HG02678 (cell line): ENCODE measurements around the gene GNB1L.

Experiments
- ATAC-seq: cut with Tn5 transposase; IDR thresholded peaks from one replicate; pipeline ENCODE4 v1.9.1; 2021; ENCODE audit warnings: mild to moderate bottlenecking, moderate library complexity; ENCODE audit not compliant: unreplicated experiment

GNB1L gene

GRCh38 chr22:19765477-19766239, 89.0 kb downstream of the GNB1L start:
- no peak for ATAC-seq

DNA sequence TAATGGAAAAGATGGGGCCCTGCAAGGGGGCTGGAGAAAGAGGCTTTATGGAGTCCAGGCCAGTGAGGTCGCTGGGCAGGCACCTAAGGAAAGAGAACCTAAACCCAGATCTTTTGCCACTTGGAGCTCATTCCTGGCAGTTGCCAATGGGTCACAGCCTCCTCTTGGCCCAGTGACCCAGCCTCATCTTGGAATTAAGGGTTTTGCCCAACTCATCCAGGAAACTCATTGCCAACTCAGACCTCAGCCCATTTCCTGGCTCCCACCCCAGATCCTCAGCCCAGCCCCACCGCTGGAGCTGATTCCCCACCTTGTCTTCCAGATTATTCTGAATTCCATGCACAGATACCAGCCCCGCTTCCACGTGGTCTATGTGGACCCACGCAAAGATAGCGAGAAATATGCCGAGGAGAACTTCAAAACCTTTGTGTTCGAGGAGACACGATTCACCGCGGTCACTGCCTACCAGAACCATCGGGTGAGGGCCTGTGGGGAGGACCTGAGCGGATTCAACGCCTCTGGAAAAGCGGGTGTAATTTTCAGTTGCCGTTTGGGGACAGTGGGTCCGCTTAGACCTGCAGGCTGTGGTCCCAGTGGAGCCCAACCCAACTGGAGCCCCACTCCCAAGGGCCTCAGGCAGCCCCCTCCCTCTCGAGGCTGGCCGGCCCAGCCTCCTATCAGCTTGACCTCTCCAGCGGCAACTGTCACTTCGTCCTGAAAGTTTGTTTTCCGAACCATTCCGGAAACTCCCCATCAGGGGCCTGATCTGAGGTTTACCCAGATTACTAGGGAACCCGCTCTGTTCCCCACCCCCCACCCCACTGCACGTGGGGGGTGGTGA, 89.8 kb downstream of the GNB1L start:
- ATAC-seq = no peak

DNA sequence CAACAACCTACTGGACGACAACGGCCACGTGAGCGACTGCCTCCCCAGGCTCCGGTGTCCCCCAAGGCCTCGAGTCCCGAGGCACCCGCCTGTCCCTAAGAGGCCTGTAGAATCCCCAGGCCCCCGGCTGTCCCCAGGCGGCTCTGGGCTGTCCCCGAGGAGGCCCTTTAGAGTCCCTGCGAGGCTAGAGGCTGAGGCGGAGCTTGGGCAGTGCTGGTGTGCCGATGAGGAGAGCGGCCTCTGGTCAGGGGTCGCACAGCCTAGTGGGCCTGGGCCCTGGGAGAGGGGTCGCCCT, 90.4 kb downstream of the GNB1L start:
- ATAC-seq = no peak

- no peak for ATAC-seq
Observed at GRCh38 chr22:19763458-19764298, 91.0 kb downstream of the GNB1L start.

GRCh38 chr22:19762568-19763457, 91.9 kb downstream of the GNB1L start:
- no peak for ATAC-seq

DNA sequence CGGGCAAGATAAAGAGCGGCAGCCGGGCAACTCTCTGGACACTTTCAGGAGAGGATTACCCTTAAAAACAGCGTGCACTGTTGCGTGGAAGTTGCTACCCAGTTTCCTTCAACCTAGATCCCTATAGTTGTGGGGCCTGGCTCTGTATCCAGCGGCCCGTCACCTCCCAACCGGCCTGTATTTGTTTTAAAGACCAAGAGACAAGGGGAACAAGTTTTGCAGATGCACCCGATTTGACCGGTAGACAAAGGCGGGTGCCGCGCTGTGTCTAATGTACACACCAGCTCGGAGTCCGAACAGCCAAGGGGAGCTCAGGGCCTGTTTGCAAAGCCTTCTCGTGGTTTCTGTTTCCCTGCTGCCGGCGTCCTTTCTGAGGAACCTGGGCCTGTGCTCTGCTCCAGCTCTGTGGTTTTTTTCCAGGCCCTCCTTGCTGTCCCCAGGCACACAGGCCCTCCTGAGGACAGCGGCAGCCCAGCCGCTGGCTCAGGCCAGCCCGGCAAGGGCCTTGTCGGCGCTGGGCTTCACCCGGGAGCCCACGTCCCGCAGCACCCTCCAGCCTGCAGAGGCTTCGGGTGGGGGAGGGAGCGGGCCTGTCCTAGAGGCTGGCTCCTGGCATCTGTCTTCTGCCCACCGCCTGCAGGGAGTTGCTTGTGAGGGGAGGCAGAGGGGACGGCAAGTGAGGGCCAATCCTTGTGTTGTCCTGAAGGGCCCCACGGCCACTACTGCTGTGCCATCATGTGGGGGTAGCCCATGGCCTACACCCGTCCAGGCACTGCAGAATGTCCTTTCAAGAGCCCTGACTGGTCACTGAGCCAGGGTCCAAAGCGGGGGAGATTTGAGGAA, 92.7 kb downstream of the GNB1L start:
- no peak for ATAC-seq

DNA sequence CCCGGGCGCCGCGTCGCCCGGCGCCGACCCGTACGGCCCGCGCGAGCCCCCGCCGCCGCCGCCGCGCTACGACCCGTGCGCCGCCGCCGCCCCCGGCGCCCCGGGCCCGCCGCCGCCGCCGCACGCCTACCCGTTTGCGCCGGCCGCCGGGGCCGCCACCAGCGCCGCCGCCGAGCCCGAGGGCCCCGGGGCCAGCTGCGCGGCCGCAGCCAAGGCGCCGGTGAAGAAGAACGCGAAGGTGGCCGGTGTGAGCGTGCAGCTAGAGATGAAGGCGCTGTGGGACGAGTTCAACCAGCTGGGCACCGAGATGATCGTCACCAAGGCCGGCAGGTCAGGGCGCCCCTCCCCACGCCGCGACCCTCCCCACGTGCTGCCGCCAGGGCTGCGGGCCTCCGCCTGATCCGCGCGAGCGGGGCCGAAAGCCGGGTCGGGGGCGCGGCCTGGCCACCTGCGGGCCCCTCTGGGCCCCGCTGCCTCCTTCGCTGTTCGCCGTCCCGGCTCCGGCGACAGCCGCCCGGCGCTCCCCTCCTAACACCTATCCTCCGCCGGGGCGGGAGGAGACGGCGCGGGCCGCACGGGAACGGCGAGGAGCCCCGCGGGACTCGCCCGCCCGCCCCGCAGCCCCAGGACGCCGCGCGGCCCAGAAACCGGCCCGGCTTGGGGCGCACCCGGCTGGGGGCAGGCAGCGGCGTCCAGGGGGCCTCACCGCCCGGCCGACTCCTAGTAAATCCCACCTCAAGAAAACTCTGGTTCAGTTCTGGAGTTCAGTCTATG, 93.5 kb downstream of the GNB1L start:
- ATAC-seq = no peak

GRCh38 chr22:19760058-19760950, 94.4 kb downstream of the GNB1L start, which contains the start of gene TBX1:
Gene TBX1, plus strand, starts transcription at chr22:19760778. Its CDS starts 66 bp downstream, at chr22:19760844.
- ATAC-seq = no peak

DNA sequence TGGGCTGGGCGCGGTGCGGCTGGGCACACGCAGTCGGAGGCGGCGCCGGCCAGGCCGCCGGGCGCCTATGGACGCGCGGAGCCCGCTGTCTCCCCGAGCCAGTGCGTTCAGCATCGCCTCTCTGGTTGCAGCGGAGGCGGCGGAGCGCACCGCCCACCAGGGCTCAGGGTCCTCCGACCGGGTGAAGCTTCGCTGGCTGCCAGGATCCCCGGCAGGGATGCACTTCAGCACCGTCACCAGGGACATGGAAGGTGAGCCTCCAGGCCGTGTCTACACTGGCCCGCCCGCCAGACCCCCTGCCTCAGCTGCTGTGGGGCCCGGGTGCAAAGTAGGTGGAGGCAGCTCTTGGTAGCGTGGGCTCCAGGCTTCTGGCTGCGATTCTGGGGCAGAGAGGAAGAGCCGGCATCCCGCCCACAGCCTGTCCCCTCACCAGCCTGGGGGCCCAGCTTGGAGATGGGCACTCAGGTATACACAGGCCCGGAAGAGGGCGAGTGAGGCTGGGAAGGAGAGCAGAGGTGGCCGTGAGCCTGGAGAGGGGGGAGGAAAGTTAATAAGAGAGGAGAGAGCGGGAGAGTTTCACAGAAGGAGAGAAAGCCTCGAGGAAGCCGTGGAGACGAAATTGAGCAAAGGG, 95.1 kb downstream of the GNB1L start:
- no peak for ATAC-seq

DNA sequence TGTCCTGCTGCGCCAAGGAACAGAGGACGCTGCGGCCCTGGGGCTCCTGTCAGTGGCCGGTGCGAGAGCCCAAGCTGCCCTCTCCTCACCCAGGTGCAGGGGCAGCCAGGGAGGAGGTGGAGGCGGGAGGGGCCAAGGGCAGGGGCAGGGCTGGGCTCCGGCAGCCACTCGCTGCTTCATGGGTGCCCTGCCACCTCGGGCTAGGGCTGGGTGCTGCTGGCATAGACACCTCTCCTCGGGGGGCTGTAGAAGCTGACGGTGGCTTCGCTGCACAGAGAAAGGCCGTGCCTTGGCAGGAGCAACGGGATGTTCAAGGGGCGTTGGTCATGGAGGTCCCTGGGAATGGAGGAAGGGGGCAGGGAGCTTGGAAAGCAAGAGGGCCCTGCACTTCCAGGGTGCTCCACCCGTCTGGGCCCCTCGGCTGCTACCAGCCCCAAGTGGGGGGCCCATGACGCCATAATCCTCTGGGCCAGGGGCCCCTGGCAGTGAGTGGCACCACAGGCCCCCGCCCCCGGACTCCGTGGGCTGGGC, 95.7 kb downstream of the GNB1L start:
- no peak for ATAC-seq

DNA sequence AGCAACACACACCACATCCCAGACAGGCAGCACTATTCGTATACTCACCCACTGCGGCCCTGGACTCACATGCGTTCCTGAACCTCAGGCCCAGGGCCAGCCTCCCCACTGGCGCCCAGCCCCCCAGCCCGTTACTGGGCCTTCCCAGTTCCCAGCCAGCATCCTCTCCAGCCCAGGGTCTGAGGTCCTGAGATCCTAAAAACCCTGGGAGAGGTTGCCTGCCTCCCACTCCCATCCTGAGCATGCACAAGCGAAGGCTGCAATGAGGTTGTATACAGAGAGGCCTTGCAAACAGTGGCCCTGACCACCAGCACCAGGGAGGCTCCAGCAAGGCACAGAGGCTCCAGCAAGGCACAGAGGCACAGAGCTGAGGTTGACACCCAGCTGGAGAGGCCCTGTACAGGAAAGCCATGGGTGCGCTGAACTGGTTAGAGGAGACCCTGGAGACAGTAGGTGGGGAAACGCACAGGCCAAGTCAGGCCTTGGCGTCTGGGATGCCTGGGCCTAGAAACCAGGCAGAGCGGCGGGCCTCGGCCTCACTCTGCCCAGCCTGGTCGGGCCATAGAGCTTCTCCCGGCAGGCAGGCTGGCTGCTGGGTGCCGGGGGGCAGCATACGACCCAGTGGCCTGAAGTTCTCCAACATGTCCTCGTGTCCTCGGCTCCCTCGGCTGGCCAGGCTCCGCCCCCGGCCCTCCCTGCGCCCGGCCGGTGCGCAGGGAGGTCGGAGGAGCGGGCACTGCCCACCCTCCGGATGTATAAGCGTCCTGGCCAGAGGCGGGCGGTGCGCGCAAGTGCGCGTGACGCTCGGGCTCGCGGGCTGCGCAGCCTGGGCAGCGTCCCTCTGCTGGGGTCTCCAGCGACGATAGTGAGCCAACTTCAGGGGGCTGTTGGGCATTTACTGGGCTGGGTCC, 96.4 kb downstream of the GNB1L start:
- no peak for ATAC-seq

GRCh38 chr22:19757140-19757984, 97.3 kb downstream of the GNB1L start:
- ATAC-seq = no peak

GRCh38 chr22:19756288-19757128, 98.2 kb downstream of the GNB1L start:
- no peak for ATAC-seq

DNA sequence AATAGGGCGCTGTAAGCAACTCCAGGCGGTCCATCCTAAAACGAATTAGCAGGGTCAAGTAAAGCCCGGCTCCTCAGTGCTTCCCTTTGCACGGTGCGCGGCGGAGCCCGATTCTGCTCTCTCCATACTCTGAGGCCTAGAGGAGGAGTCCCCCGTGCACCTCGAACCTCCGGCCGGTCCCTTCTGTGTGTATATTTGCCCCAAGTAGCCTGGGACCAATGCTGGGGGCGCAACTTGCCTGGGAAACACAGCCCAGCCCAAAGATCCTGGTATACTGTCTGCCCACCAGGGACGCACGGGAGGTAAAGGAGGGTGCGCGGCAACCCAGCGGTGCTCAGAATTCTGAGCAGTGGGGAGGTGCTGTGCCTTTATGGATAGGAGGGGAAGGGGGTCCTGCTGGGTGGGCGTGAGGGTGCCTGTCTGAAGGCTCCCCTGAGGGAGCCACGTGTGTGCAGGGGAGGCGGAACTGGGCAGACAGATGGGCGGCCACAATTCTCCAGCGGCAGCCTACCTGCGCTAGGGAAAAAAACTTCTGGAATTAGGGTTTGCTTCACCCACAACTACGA, 98.9 kb downstream of the GNB1L start:
- ATAC-seq = no peak
